HL-60 (cell line): ENCODE data around the gene GDA.
"Not testable (repeated sequence)": the region's sequence is repeated elsewhere in the genome, so short reads cannot be mapped to it uniquely, and the experiment has no call there.

Experiments
- DNase-seq, 2 experiments: peaks; one replicate each; pipeline ENCODE4 v3.0.0-alpha.2; 2010 to 2020; ENCODE audit warnings: low read depth in 1 of 2, low spot score in 1 of 2
- H3K27ac ChIP-seq: fragments of 250-450 bp; sonication (Bioruptor Pico); replicated peaks from 2 replicates; pipeline ENCODE4 v1.5.1; 2020; ENCODE audit warnings: mild to moderate bottlenecking, moderate library complexity
- H3K27me3 ChIP-seq: fragments of 250-450 bp; sonication (Bioruptor Pico); 2 replicates; pipeline ENCODE4 v1.5.1; 2021; ENCODE audit warnings: mild to moderate bottlenecking, moderate library complexity; ENCODE audit not compliant: insufficient read depth, poor library complexity, severe bottlenecking
- H3K4me3 ChIP-seq: replicated peaks from 2 replicates; pipeline ENCODE4 v1.5.1; 2011; ENCODE audit warnings: mild to moderate bottlenecking, control low read depth, low read length; ENCODE audit not compliant: insufficient read depth
- GABPA ChIP-seq: IDR thresholded peaks from 2 replicates; pipeline ENCODE4 v1.6.1; 2012; ENCODE audit warnings: low read depth
- POLR2AphosphoS5 ChIP-seq: IDR thresholded peaks from 2 replicates; pipeline ENCODE4 v1.6.1; 2012; ENCODE audit warnings: low read depth
- SPI1 ChIP-seq: IDR thresholded peaks from 2 replicates; pipeline ENCODE4 v1.6.1; 2012; ENCODE audit warnings: low read depth, mild to moderate bottlenecking, borderline replicate concordance
- TF ChIP-seq, protein P1 (sequence below): IDR thresholded peaks from one replicate; pipeline ENCODE4 v1.5.1; 2011; ENCODE audit warnings: low read length, control low read depth, inconsistent platforms; ENCODE audit not compliant: insufficient read depth
- TF ChIP-seq, protein P2 (sequence below): IDR thresholded peaks from 2 replicates; pipeline ENCODE4 v1.6.1; 2012; ENCODE audit warnings: low read depth; ENCODE audit not compliant: insufficient replicate concordance

GDA gene

DNA sequence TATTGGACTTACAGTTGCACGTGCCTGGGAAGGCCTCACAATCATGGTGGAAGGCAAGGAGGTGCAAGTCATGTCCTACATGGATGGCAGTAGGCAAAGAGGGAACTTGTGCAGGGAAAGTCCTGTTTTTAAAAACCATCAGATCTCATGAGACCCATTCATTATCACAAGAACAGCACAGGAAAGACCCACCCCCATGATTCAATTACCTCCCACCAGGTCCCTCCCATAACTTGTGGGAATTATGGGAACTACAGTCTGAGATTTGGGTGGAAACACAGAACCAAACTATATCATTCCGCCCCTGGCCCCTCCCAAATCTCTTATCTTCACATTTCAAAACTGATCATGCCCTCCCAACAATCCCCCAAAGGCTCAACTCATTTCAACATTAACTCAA lies 140.2 kb downstream of the GDA start:
- H3K27me3 ChIP-seq: no peaks in the 10 kb centered on the region
- DNase-seq: no peak
- H3K4me3 ChIP-seq: no peak overlapping the region
- H3K27ac ChIP-seq: no peak overlapping the region
- no peak for TF ChIP-seq GABPA

DNA sequence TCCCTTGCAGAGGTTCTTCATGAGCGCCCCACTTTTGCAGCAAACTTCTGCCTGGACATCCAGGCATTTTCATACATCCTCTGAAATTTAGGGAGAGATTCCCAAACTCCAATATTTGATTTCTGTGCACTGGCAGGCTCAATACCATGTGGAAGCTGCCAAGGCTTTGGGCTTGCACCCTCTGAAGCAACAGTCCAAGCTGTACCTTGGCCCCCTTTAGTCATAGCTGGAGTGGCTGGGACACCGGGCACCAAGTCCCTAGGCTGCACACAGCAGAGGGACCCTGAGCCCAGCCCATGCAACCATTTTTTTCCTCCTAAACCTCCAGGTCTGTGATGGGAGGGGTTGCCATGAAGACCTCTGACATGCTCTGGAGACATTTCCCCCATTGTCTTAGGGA lies 141.1 kb downstream of the GDA start:
- Histone ChIP-seq H3K27ac (no peak overlapping the region), H3K4me3 (no peak overlapping the region), H3K27me3 (no peaks in the 10 kb centered on the region)
- no peak for DNase-seq
- TF ChIP-seq GABPA: no peak
- TF ChIP-seq, protein P1, sequence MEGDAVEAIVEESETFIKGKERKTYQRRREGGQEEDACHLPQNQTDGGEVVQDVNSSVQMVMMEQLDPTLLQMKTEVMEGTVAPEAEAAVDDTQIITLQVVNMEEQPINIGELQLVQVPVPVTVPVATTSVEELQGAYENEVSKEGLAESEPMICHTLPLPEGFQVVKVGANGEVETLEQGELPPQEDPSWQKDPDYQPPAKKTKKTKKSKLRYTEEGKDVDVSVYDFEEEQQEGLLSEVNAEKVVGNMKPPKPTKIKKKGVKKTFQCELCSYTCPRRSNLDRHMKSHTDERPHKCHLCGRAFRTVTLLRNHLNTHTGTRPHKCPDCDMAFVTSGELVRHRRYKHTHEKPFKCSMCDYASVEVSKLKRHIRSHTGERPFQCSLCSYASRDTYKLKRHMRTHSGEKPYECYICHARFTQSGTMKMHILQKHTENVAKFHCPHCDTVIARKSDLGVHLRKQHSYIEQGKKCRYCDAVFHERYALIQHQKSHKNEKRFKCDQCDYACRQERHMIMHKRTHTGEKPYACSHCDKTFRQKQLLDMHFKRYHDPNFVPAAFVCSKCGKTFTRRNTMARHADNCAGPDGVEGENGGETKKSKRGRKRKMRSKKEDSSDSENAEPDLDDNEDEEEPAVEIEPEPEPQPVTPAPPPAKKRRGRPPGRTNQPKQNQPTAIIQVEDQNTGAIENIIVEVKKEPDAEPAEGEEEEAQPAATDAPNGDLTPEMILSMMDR: no peak
- TF ChIP-seq, protein P2, sequence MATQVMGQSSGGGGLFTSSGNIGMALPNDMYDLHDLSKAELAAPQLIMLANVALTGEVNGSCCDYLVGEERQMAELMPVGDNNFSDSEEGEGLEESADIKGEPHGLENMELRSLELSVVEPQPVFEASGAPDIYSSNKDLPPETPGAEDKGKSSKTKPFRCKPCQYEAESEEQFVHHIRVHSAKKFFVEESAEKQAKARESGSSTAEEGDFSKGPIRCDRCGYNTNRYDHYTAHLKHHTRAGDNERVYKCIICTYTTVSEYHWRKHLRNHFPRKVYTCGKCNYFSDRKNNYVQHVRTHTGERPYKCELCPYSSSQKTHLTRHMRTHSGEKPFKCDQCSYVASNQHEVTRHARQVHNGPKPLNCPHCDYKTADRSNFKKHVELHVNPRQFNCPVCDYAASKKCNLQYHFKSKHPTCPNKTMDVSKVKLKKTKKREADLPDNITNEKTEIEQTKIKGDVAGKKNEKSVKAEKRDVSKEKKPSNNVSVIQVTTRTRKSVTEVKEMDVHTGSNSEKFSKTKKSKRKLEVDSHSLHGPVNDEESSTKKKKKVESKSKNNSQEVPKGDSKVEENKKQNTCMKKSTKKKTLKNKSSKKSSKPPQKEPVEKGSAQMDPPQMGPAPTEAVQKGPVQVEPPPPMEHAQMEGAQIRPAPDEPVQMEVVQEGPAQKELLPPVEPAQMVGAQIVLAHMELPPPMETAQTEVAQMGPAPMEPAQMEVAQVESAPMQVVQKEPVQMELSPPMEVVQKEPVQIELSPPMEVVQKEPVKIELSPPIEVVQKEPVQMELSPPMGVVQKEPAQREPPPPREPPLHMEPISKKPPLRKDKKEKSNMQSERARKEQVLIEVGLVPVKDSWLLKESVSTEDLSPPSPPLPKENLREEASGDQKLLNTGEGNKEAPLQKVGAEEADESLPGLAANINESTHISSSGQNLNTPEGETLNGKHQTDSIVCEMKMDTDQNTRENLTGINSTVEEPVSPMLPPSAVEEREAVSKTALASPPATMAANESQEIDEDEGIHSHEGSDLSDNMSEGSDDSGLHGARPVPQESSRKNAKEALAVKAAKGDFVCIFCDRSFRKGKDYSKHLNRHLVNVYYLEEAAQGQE: no peak
- TF ChIP-seq POLR2AphosphoS5: no peak
- TF ChIP-seq SPI1: no peak

DNA sequence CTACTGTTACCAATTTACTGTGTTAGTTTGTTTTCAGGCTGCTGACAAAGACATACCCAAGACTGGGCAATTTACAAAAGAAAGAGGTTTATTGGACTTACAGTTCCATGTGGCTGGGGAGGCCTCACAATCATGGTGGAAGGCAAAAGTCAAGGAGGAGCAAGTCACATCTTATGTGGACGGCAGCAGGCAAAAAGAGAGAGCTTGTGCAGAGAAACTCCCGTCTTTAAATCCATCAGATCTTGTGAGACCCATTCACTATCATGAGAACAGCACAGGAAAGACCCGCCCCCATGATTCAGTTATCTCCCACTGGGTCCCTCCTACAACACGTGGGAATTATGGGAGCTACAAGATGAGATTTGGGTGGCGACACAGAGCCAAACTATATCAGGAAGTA lies 142.3 kb downstream of the GDA start:
- not testable (repeated sequence) for H3K4me3 ChIP-seq

DNA sequence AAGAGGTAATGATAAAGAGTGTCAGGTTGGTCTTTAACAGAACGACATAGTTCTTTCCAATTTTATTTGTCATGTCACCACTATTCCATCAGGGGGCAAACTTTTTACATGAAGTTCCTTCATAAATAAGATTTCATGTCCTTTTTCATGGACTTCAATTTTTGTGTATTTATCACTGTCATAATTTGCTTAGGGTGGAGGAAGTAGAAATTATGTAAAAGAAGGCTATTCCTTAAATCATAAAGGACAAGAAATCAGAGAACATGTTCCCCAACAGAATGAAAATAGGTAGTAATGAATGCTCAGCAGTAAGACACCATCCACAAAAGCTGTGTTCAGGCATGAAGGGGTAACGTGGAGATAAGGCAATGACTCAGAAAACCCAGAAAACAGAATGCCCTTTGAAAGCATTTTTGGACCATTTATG lies 143.0 kb downstream of the GDA start:
- TF ChIP-seq, protein P1: peak; percentile 23
- no peak for TF ChIP-seq GABPA
- DNase-seq: peak in 1 of 2 experiments; percentile 20
- H3K27me3 ChIP-seq: no peaks in the 10 kb centered on the region
- no peak overlapping the region for H3K4me3 ChIP-seq
- H3K27ac ChIP-seq: peak overlapping the region; percentile 32

More for the DNA sequence above, 142.3 kb downstream of the GDA start:
- H3K27me3 ChIP-seq, H3K27ac ChIP-seq, DNase-seq: not testable (repeated sequence)

DNA sequence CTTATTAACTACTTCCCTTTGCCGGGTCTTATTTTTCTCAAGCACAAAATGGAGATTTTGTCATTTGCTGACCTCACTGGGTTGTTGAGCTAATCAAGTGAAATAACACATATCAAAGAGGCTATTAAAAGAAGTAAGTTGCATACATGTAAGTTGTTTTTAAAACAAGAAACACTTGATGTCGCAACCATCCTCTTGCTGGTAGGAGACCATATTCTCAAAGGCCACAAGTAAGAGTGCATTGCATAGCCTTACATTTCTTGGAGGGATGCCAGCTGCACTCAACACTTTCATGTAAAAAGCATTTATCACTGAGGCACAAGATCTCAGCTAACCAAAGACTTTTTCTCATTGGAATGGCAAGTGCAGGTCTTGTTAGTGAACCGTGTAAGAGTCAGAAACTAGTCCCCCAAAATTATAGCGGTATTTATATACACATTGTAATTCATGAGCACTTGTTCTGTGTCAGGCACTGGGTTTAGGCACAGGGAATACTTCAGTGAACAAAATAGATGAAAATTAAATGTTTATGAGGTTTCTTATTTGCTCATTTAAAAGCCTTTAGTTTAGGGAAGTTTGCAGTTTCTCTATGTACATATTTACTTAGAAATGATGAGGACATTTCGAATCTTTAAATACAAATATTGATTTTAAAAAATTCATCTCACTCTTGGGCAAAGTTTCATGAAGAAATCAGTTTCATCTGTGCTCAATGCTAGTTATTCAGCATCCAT lies 143.8 kb downstream of the GDA start:
- TF ChIP-seq, protein P1: no peak
- no peak for TF ChIP-seq GABPA
- 0 out of 2 replicates have a peak, but pooled peaks have one; percentile 48 for TF ChIP-seq POLR2AphosphoS5
- Histone ChIP-seq H3K27me3 (no peaks in the 10 kb centered on the region), H3K27ac (peak overlapping the region; percentile 55), H3K4me3 (no peak overlapping the region)
- peak; percentile 91 to 96 for DNase-seq
